HCT116 (cell line): Measurements from ENCODE around the gene EGFL6. TPM values are rescaled to one million over a fixed set of nuclear protein-coding genes. Genes with fewer than 3 reads are reported as not detected.

Experiments used
- ATAC-seq: fragments of 200-7000 bp; cut with Tn5 transposase; 2 replicates; pipeline ENCODE4 v1.9.1; 2020; ENCODE audit warnings: mild to moderate bottlenecking, moderate library complexity
- BruUV-seq: library from RNA; stranded (reverse); fragments of 400-500 nt; replicated peaks from 2 replicates; lab custom pipeline; 2021; lab: Mats Ljungman, UMichigan
- CTCF ChIA-PET: fragments of 300-600 bp; sonication (Branson Sonifier 250); formaldehyde crosslinking; loops from one replicate; lab custom pipeline; 2021; ENCODE audit warnings: antibody characterized with exemption; lab: Charles Lee
- POLR2A ChIA-PET: fragments of 300-600, 350-600 bp; sonication (Branson Sonifier 250); formaldehyde crosslinking; loops from one replicate; lab custom pipeline; 2021; ENCODE audit warnings: antibody characterized with exemption; lab: Charles Lee
- RAD21 ChIA-PET, 2 experiments: fragments of 300-600 bp; sonication (Branson Sonifier 250); formaldehyde crosslinking; loops; one replicate each; lab custom pipeline; 2023; ENCODE audit warnings: low total read pairs in 2 of 2; ENCODE audit not compliant: uncharacterized antibody in 2 of 2, unreplicated experiment in 2 of 2, low non-redundant PET in 1 of 2; lab: Charles Lee
- DNase-seq: peaks from one replicate; pipeline ENCODE4 v3.0.0-alpha.2; 2010; ENCODE audit warnings: low read depth, low spot score
- H2AFZ ChIP-seq: fragments of 200-600 bp; shearing (Covaris generic), sonication (generic); 2 replicates; pipeline ENCODE4 v1.6.1; 2017; ENCODE audit warnings: low read depth, mixed run types, mixed read lengths, antibody characterized with exemption, low read length; ENCODE audit not compliant: poor library complexity, severe bottlenecking
- H3K27ac ChIP-seq: 2 replicates; pipeline ENCODE4 v1.5.1; 2012; ENCODE audit warnings: low read depth, low read length
- H3K27me3 ChIP-seq: fragments of 200-600 bp; sonication (generic); 2 replicates; pipeline ENCODE4 v1.6.1; 2016; ENCODE audit warnings: mixed run types, low read length, mixed read lengths; ENCODE audit not compliant: insufficient read depth
- H3K36me3 ChIP-seq, 2 experiments: fragments of 200-500 bp in 1 of 2; fragments of 200-600 bp in 1 of 2; sonication (Bioruptor generic) in 1 of 2; sonication (generic) in 1 of 2; 2 replicates each; pipeline versions ENCODE4 v1.5.1 to v1.6.1; 2014 to 2016; ENCODE audit warnings: low read length in 2 of 2, inconsistent platforms in 1 of 2, mixed read lengths in 1 of 2, mixed run types in 1 of 2; ENCODE audit not compliant: insufficient read depth in 2 of 2, control insufficient read depth in 1 of 2
- H3K4me1 ChIP-seq, 2 experiments: fragments of 200-600 bp in 1 of 2; sonication (generic) in 1 of 2; 2 replicates each; pipeline versions ENCODE4 v1.5.1 to v1.6.1; 2012 to 2017; ENCODE audit warnings: low read length in 2 of 2, inconsistent platforms in 1 of 2, mild to moderate bottlenecking in 1 of 2, mixed read lengths in 1 of 2, mixed run types in 1 of 2, moderate library complexity in 1 of 2; ENCODE audit not compliant: insufficient read depth in 2 of 2, control insufficient read depth in 1 of 2
- H3K4me2 ChIP-seq: fragments of 200-600 bp; sonication (generic); 2 replicates; pipeline ENCODE4 v1.6.1; 2017; ENCODE audit warnings: mixed run types, low read length, mixed read lengths
- H3K4me3 ChIP-seq, 2 experiments: fragments of 200-600 bp in 1 of 2; sonication (generic) in 1 of 2; replicated peaks in 1 of 2; 2 replicates each; pipeline ENCODE4 v1.5.1; 2011 to 2016; ENCODE audit warnings: low read length in 2 of 2, control low read depth in 1 of 2, low read depth in 1 of 2, mild to moderate bottlenecking in 1 of 2, mixed read lengths in 1 of 2, mixed run types in 1 of 2
- H3K79me2 ChIP-seq: fragments of 200-600 bp; sonication (generic); 2 replicates; pipeline ENCODE4 v1.6.1; 2017; ENCODE audit warnings: mild to moderate bottlenecking, mixed run types, low read length, moderate library complexity, mixed read lengths; ENCODE audit not compliant: insufficient read depth
- H3K9ac ChIP-seq: fragments of 200-600 bp; sonication (generic); 2 replicates; pipeline ENCODE4 v1.6.1; 2016; ENCODE audit warnings: low read length, mixed read lengths
- H3K9me2 ChIP-seq: fragments of 200-600 bp; sonication (generic), shearing (Covaris generic); 2 replicates; pipeline ENCODE4 v1.6.1; 2017; ENCODE audit warnings: mixed run types, mild to moderate bottlenecking, moderate library complexity; ENCODE audit not compliant: insufficient read depth
- H3K9me3 ChIP-seq, 2 experiments: fragments of 200-500 bp in 1 of 2; fragments of 200-600 bp in 1 of 2; sonication (Bioruptor generic) in 1 of 2; sonication (generic) in 1 of 2; 2 replicates each; pipeline ENCODE4 v1.6.1; 2014 to 2017; ENCODE audit warnings: low read length in 2 of 2, mixed read lengths in 2 of 2, inconsistent platforms in 1 of 2, low read depth in 1 of 2, mild to moderate bottlenecking in 1 of 2, mixed run types in 1 of 2, moderate library complexity in 1 of 2; ENCODE audit not compliant: control insufficient read depth in 1 of 2, insufficient read depth in 1 of 2
- H4K20me1 ChIP-seq: fragments of 200-600 bp; sonication (generic), shearing (Covaris generic); 2 replicates; pipeline ENCODE4 v1.6.1; 2017; ENCODE audit warnings: mixed run types, mild to moderate bottlenecking, moderate library complexity; ENCODE audit not compliant: insufficient read depth
- CBX3 ChIP-seq: IDR thresholded peaks from 2 replicates; pipeline ENCODE4 v1.6.1; 2012; ENCODE audit warnings: low read depth
- EZH2 ChIP-seq: fragments of 200-600 bp; sonication (generic); IDR thresholded peaks from 2 replicates; pipeline ENCODE4 v1.6.1; 2017; ENCODE audit warnings: antibody characterized with exemption, mixed run types
- JUND ChIP-seq: IDR thresholded peaks from 2 replicates; pipeline ENCODE4 v1.6.1; 2012
- REST ChIP-seq: IDR thresholded peaks from 2 replicates; pipeline ENCODE4 v1.6.1; 2012; ENCODE audit warnings: low read depth
- SRF ChIP-seq: IDR thresholded peaks from 2 replicates; pipeline ENCODE4 v1.6.1; 2012; ENCODE audit warnings: low read depth
- intact Hi-C: fragments of 100-400 bp; cut with micrococcal nuclease; formaldehyde crosslinking; loops from 2 replicates; pipeline ENCODE4 v1.10.0; 2022
- total RNA-seq: library from RNA; stranded (reverse); gene quantifications from one replicate; pipeline ENCODE4 v1.2.1, GENCODE V29; 2021; ENCODE audit not compliant: unreplicated experiment
- TF ChIP-seq, protein P1 (sequence below): IDR thresholded peaks from 2 replicates; pipeline ENCODE4 v1.6.1; 2011; ENCODE audit warnings: mild to moderate bottlenecking, low read length, moderate library complexity; ENCODE audit not compliant: insufficient replicate concordance; ENCODE audit errors: extremely low read depth
- TF ChIP-seq, protein P2 (sequence below): IDR thresholded peaks from 2 replicates; pipeline ENCODE4 v1.6.1; 2012

The EGFL6 gene
- total RNA-seq, 1 experiment from 2014 or later, result not detected

DNA sequence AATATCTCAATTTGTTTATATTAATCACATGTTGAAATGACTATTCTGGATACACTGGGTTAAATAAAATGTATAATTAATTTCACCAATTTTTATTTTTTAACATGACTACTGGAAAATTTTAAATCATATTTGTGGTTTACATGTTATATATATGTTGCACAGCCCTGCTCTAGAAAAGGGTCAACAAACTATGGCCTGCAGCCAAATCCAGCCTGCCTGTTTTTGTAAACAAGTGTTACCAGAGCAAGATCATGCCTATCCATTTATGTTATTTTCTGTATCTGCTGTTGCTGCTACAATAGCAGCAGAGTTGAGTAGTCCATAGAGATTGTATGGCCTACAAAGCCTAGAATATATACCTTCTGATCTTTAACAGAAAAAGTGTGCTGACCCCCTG is 84.7 kb downstream of the EGFL6 start:
- no TSS peak for BruUV-seq
- no peaks in the 10 kb centered on the region for H3K36me3 ChIP-seq
- TF ChIP-seq SRF, result no peak
- TF ChIP-seq CBX3, result no peak
- TF ChIP-seq, protein P1, sequence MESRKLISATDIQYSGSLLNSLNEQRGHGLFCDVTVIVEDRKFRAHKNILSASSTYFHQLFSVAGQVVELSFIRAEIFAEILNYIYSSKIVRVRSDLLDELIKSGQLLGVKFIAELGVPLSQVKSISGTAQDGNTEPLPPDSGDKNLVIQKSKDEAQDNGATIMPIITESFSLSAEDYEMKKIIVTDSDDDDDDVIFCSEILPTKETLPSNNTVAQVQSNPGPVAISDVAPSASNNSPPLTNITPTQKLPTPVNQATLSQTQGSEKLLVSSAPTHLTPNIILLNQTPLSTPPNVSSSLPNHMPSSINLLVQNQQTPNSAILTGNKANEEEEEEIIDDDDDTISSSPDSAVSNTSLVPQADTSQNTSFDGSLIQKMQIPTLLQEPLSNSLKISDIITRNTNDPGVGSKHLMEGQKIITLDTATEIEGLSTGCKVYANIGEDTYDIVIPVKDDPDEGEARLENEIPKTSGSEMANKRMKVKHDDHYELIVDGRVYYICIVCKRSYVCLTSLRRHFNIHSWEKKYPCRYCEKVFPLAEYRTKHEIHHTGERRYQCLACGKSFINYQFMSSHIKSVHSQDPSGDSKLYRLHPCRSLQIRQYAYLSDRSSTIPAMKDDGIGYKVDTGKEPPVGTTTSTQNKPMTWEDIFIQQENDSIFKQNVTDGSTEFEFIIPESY, result no peak
- no peak for TF ChIP-seq EZH2
- TF ChIP-seq REST, result no peak
- TF ChIP-seq JUND, result no peak
- TF ChIP-seq, protein P2, sequence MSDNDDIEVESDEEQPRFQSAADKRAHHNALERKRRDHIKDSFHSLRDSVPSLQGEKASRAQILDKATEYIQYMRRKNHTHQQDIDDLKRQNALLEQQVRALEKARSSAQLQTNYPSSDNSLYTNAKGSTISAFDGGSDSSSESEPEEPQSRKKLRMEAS, result no peak
- TF ChIP-seq, all 23 proteins: peak for 0
- peak overlapping the region; percentile 87 for H3K4me2 ChIP-seq
- POLR2A ChIA-PET, result no interaction called here
- ATAC-seq, result no peak
- H3K9ac ChIP-seq, result peak overlapping the region; percentile 58
- no peaks in the 10 kb centered on the region for H3K79me2 ChIP-seq
- H3K9me3 ChIP-seq, result no peaks in the 10 kb centered on the region
- peak overlapping the region; percentile 52 to 67 for H3K4me3 ChIP-seq
- no peaks in the 10 kb centered on the region for H3K27me3 ChIP-seq
- RAD21 ChIA-PET, result no interaction called here
- DNase-seq, result no peak
- no peaks in the 10 kb centered on the region for H4K20me1 ChIP-seq
- H2AFZ ChIP-seq, result no peak overlapping the region
- intact Hi-C loops, result no loop called here
- CTCF ChIA-PET, result interaction anchor here (1.0 kb wide), 1 partner anchor 147 kb away, joined by 3 read pairs; no protein-coding TSS in a partner anchor
- peaks cover 10 to 18% of the 10 kb centered on the region in 2 experiments for H3K4me1 ChIP-seq
- H3K9me2 ChIP-seq, result no peaks in the 10 kb centered on the region
- H3K27ac ChIP-seq, result peak overlapping the region; percentile 88; the same call in 1 of the 2 replicates
